Measurements from ENCODE around the gene LTF. TPM values are rescaled to one million over a fixed set of nuclear protein-coding genes. Genes with fewer than 3 reads are reported as not detected.
"Not testable (repeated sequence)": the region's sequence is repeated elsewhere in the genome, so short reads cannot be mapped to it uniquely, and the experiment has no call there.

Gene LTF
- total RNA-seq, 2 experiments from 2014 or later, result not detected

GRCh38 chr3:46426476-46426875, 38.2 kb downstream of the LTF start:
- H3K9me3 Mint-ChIP-seq, H3K4me3 Mint-ChIP-seq, DNase-seq, H3K36me3 Mint-ChIP-seq, H3K27ac Mint-ChIP-seq, H3K4me1 Mint-ChIP-seq, H3K27me3 Mint-ChIP-seq: not testable (repeated sequence)

GRCh38 chr3:46423588-46423987, 41.1 kb downstream of the LTF start:
- H3K4me3 Mint-ChIP-seq, result no peak overlapping the region
- no peak overlapping the region for H3K27ac Mint-ChIP-seq
- no peaks in the 10 kb centered on the region for H3K27me3 Mint-ChIP-seq
- DNase-seq, result no peak
- H3K9me3 Mint-ChIP-seq, result no peaks in the 10 kb centered on the region
- peaks cover 9% of the 10 kb centered on the region for H3K4me1 Mint-ChIP-seq
- no peaks in the 10 kb centered on the region for H3K36me3 Mint-ChIP-seq

DNA sequence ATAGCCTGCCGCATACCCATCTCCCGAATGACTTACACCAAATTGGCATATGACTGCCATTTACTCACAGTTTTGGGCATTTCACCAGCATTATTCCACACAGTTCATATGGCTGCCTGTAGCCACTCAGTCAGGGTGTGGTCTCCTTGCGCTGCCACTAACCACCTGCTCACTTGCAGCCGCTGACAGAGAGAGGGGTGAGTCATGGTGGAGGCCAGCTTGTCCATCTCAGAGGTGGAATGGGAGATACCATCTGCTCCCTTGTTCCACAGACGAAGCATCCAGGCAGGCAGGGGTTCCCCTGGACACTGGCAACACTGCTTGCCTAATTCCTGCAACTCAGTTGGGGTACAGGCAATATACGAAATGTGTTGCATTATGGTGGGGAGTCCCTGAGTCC, 42.1 kb downstream of the LTF start:
- Mint-ChIP-seq H3K4me1 (peaks cover 9% of the 10 kb centered on the region), H3K27me3 (no peaks in the 10 kb centered on the region), H3K36me3 (no peaks in the 10 kb centered on the region), H3K27ac (no peak overlapping the region), H3K9me3 (no peaks in the 10 kb centered on the region), H3K4me3 (no peak overlapping the region)
- no peak for DNase-seq

- H3K27ac Mint-ChIP-seq, result no peak overlapping the region
- H3K4me3 Mint-ChIP-seq, result no peak overlapping the region
- H3K4me1 Mint-ChIP-seq, result peaks cover 16% of the 10 kb centered on the region
- no peak for DNase-seq
- no peaks in the 10 kb centered on the region for H3K36me3 Mint-ChIP-seq
- no peaks in the 10 kb centered on the region for H3K27me3 Mint-ChIP-seq
- no peaks in the 10 kb centered on the region for H3K9me3 Mint-ChIP-seq
Observed at GRCh38 chr3:46420931-46421330, 43.8 kb downstream of the LTF start.

DNA sequence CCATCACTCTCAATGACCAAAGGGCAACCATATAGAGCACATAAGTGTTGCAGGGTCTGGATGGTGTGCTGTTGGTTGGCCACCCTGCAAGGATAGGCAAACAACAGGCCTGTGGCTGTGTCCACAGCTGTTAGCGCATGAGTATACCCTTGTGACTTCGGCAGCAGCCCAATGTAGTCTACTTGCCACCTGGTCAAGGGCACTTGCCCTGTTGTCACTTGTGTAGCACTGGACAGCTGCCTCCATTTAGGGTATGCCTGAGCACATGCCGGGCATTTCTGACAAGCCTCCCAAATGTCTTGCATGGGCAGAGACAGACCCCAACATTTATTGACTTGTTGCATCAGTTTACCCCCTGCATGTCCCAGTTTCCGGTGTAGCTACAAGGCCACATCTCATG, 44.9 kb downstream of the LTF start:
- H3K27ac Mint-ChIP-seq, result no peak overlapping the region
- no peaks in the 10 kb centered on the region for H3K36me3 Mint-ChIP-seq
- no peaks in the 10 kb centered on the region for H3K27me3 Mint-ChIP-seq
- no peak overlapping the region for H3K4me3 Mint-ChIP-seq
- H3K9me3 Mint-ChIP-seq, result no peaks in the 10 kb centered on the region
- no peak for DNase-seq
- H3K4me1 Mint-ChIP-seq, result peaks cover 19% of the 10 kb centered on the region

DNA sequence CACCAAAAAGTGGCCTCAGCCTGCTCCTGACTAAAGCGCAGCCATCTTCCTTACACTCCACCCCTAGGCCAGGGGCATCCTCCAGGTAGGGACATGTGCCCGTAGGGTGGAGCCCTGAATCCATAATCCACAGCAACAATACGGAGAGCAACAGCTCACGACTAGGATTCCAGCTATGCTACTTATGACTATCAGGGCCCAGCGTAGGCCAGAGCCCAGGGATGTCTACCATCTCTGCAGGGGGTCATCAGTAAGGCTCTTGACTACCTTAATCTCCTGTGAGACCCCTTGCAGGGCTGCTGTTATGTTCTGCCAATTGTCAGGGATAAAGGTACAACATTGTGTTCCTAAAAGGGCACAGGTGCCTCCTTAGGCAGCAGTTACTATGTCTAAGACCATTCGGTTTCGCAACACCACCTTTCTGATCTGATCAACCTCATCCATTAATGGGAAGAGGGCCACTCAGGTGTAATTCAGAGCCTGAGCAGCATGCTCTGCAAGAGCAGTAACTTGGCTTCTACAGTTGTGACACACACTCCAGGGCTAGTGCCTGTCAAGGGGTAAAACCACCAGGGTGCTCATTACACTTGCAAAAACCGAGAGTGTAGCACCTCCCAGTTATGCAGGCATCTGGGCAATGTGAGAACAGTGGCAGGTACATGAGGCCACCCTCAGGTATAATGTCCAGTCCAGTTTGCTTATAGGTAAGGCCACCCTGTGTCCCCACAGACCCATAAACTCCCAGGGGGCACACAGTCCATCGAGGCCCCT, 46.7 kb downstream of the LTF start:
- Mint-ChIP-seq H3K9me3 (no peaks in the 10 kb centered on the region), H3K27ac (no peak overlapping the region), H3K4me3 (no peak overlapping the region), H3K27me3 (no peaks in the 10 kb centered on the region), H3K36me3 (no peaks in the 10 kb centered on the region), H3K4me1 (peaks cover 19% of the 10 kb centered on the region)
- DNase-seq, result no peak

DNA sequence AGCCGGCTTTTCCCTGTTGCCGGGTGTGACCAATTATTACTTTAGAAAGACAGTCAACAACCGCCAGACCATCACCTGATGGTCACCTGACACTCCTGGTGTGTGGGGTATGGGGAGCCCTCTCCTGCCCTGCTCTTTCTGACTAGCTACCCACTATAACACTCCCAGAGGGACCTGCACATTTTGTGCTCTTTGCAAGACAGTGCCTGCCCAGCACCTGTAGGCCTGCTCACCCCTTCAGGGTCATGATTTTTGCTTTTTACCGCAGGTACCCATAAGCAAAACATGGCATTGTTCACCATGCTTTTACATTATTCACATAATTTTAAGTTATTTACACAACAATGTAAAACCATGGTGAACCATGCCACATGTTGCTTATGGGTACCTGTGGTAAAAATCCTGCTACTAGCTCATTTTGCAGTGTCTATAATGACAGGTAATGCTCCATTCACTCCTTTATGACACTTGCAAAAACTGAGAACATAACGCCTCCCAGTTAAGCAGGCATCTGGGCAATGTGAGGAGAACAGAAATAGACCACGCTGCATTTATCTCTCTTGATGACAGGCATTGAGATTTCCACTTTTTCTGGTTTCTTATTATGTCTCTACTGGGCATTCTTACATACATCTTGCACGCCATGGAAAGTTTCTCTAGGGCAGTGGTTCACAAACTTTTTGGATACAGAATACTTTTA, 47.7 kb downstream of the LTF start:
- H3K27me3 Mint-ChIP-seq, result no peaks in the 10 kb centered on the region
- peaks cover 19% of the 10 kb centered on the region for H3K4me1 Mint-ChIP-seq
- peak overlapping the region; percentile 62 for H3K27ac Mint-ChIP-seq
- no peaks in the 10 kb centered on the region for H3K36me3 Mint-ChIP-seq
- no peaks in the 10 kb centered on the region for H3K9me3 Mint-ChIP-seq
- no peak for DNase-seq
- no peak overlapping the region for H3K4me3 Mint-ChIP-seq

DNA sequence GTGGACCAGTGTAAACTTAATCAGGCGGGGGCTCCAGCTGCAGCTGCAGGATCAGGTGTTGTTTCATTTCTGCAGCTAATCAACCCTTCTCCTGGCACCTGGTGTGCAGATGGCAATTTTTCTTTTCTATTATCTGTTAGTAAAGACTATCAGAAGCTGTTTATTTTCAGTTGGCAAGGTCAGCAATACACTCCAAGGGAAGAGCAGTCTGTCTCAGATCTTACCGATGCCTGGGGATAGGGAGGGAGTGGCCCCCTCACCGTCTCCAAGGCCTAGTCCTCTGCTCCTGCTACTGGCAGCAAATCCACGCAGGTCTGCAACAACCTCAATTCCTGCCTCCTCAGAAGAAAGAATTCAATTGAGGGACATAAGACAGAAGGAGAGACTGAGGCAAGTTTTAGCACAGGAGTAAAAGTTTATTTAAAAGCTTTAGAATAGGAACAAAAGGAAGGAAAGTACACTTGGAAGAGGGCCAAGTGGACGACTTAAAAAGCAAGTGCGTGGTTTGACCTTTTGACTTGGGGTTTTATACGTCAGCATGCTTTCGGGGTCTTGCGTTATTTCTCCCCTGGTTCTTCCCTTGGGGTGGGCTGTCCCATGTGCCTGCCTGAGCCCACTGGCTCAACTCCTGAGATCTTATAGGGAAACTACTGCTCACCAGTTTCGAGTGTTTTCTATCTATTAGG, 48.4 kb downstream of the LTF start:
- Mint-ChIP-seq H3K36me3 (no peaks in the 10 kb centered on the region), H3K9me3 (no peaks in the 10 kb centered on the region), H3K27ac (peak overlapping the region; percentile 62), H3K4me1 (peaks cover 17% of the 10 kb centered on the region), H3K27me3 (no peaks in the 10 kb centered on the region), H3K4me3 (no peak overlapping the region)
- peak; percentile 37 for DNase-seq

DNA sequence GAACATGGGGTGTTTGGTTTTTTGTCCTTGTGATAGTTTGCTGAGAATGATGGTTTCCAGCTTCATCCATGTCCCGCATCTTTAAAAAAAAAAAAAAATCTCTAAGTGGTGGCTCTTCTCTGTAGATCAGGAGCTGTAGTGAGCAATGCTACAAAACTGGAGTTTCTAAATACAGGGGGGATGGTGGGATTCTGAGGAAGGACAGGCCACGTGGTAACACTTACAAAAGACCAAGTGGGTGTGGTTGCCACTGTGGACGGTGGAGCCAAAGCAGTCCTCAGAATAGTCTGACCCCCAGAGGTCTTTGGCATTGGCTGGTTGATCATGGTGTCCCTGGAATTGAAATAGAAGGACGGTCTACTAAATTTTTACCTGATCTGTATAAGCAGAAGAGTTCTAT, 50.0 kb downstream of the LTF start:
- Mint-ChIP-seq H3K9me3 (no peaks in the 10 kb centered on the region), H3K27ac (no peak overlapping the region), H3K27me3 (no peaks in the 10 kb centered on the region), H3K36me3 (no peaks in the 10 kb centered on the region), H3K4me1 (peaks cover 22% of the 10 kb centered on the region), H3K4me3 (no peak overlapping the region)
- no peak for DNase-seq

DNA sequence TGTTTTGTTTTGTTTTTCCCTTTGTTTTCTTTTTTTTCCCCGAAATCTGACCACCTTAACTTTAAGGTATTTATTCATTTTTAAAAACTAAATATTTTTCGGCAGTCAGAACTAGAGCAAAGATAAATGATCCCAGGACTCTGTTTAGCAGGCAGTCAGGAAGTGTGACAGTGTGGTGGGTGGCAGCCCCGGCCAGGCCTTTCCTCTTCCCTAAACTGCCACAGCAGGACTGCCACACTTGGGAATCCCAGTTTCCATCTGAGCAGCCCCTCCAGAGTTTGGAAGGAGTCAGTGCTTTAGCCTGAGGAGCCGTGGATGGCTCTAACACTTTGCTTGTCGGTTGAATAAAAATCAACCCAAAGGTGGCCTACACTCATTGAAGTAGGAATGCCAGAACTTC, 50.8 kb downstream of the LTF start:
- Mint-ChIP-seq H3K9me3 (no peaks in the 10 kb centered on the region), H3K36me3 (peaks cover under 1% of the 10 kb centered on the region), H3K4me3 (no peak overlapping the region), H3K27me3 (no peaks in the 10 kb centered on the region), H3K27ac (no peak overlapping the region), H3K4me1 (peaks cover 27% of the 10 kb centered on the region)
- DNase-seq, result no peak

DNA sequence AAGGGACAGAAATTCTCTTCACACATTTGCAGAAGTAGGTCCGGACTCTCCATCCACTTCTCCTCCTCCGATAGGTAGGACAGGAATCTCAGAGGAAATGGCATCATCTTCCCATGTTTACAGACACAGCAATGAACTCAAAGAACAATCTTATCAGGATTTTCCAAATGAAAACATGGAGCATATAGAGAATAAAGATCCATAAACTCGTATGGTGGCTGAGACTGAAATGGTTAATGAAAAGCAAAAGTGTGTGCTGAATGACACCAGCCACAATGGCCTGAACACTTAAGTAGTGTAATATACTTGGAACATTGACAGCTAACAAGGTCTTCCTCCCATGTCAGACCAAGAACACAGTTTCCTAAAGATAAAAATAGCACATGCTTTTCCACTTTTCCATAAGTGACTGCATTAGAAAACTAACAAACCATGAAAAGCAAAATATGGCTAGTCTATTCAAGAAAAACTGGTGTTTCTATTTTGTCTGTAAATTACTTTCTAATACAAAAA, 51.9 kb downstream of the LTF start:
- no peaks in the 10 kb centered on the region for H3K27me3 Mint-ChIP-seq
- H3K27ac Mint-ChIP-seq, result no peak overlapping the region
- H3K4me3 Mint-ChIP-seq, result no peak overlapping the region
- DNase-seq, result no peak
- peaks cover 3% of the 10 kb centered on the region for H3K36me3 Mint-ChIP-seq
- no peaks in the 10 kb centered on the region for H3K9me3 Mint-ChIP-seq
- peaks cover 35% of the 10 kb centered on the region for H3K4me1 Mint-ChIP-seq

GRCh38 chr3:46411271-46411670, 53.4 kb downstream of the LTF start:
- Mint-ChIP-seq H3K27ac (no peak overlapping the region), H3K9me3 (no peaks in the 10 kb centered on the region), H3K4me1 (peaks cover 40% of the 10 kb centered on the region), H3K36me3 (peaks cover 3% of the 10 kb centered on the region), H3K27me3 (no peaks in the 10 kb centered on the region), H3K4me3 (no peak overlapping the region)
- no peak for DNase-seq

DNA sequence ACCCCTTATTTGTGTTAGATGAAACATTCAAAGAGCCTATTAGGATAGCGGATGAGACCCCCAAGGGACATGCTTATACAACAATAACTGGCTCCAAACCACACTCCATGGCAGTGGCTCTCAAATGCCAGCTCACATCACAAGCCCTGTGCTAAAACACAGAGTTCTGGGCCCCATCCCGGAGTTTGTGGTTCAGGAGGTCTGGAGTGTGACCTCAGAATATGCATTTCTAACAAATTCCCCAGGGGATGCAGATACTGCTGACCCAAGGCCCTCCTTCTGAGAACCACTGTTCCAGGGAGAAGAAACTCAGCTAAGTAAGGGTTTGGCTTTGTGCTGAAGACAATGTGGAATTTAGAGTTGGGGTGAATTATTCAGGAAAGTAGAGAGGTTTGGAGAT, 54.0 kb downstream of the LTF start:
- H3K36me3 Mint-ChIP-seq, result peaks cover 3% of the 10 kb centered on the region
- no peak overlapping the region for H3K4me3 Mint-ChIP-seq
- no peaks in the 10 kb centered on the region for H3K27me3 Mint-ChIP-seq
- H3K9me3 Mint-ChIP-seq, result no peaks in the 10 kb centered on the region
- H3K27ac Mint-ChIP-seq, result no peak overlapping the region
- peaks cover 34% of the 10 kb centered on the region for H3K4me1 Mint-ChIP-seq
- DNase-seq, result no peak

- Mint-ChIP-seq H3K27ac (peak overlapping the region; percentile 63), H3K36me3 (peaks cover 3% of the 10 kb centered on the region), H3K4me1 (peaks cover 33% of the 10 kb centered on the region), H3K27me3 (no peaks in the 10 kb centered on the region), H3K9me3 (no peaks in the 10 kb centered on the region), H3K4me3 (no peak overlapping the region)
- no peak for DNase-seq
Observed at GRCh38 chr3:46409739-46410489, 54.8 kb downstream of the LTF start.

- H3K27me3 Mint-ChIP-seq, result no peaks in the 10 kb centered on the region
- H3K4me3 Mint-ChIP-seq, result no peak overlapping the region
- peaks cover 33% of the 10 kb centered on the region for H3K4me1 Mint-ChIP-seq
- peaks cover 3% of the 10 kb centered on the region for H3K36me3 Mint-ChIP-seq
- H3K9me3 Mint-ChIP-seq, result no peaks in the 10 kb centered on the region
- no peak overlapping the region for H3K27ac Mint-ChIP-seq
- no peak for DNase-seq
Observed at GRCh38 chr3:46408853-46409252, 55.9 kb downstream of the LTF start.

Measured in activated naive CD8-positive, alpha-beta T cell treated with anti-CD3 and anti-CD28 coated beads for 36 hours (primary cell).